Measurements from ENCODE around the gene TRAF1.
A peak's percentile ranks its signal among the peaks of the same experiment; 100 is the strongest.

The TRAF1 gene

DNA sequence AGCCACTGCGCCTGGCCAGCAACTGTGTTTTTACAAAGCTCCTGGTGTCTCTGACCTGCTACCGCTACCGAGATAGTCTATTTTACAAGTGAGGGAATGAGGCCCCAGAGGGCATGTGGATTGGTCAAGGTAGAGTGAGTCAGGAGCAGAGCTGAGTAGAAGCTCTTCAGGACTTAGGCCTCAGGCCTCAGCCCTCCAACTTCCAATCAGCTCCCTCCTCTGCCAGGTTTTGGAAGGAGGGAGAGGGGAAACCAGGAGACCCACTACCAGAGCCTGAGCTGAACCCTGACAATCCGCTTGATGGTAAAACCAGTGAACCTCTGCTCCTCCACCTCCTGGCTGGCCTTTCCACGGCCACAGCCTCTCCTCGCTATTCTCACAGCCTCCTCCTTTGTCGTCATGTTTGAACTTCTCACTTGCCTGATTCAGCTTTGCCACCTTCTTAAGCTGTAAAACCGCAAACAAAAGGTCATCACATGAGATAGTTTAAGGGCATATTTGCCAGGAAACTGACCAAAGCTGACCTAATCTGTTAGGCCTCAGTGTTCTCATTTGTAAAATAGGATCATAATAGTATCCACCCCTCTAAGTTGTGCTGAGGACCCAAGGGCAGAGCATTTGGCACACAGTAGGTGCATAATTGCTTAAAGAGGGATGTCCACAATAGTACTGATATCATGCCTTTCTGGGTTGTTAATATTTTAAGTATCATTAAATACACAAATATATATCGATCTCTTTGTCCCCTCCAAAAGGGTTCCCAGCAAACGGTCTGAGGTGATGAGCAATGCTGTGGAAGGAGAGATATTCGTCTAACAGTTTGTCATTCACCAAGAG lies 1.7 kb downstream of the TRAF1 start:
- no peak for DNase-seq (ENCODE audit: low spot score)

DNA sequence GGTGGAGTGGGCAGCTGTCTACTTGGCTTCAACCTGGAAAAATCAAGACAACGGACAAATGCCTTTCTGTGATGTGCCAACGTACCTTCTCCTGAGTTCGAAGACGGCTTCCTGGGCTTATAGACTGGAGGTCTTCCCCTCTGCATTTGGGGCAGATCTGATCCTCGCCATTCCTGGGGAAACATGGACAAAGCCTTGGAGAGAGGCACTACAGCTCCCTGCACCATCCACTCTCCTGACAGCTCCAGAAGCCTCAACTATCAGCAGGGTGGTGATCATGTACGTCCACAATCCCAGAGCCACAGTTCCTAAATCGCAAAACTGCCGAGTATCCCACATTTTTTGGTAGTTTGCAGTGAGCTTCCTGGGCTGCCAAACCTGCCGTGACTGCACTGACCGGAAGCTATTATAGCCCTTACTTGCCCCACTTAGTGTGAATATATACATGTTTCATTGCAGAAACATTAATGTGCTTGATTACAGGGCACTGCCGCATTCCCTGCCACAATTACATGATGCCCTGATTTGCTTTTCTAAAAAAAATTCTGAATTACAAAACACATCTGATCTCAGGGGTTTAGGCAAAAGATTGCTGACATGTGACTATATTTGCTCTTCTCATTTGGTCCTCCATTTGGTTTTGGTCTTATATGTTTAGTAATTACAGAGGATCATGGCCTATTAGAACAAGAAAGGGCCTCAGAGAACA lies 2.8 kb downstream of the TRAF1 start:
- no peak for DNase-seq (ENCODE audit: low spot score)

GRCh38 chr9:120922404-120923195 lies 4.0 kb downstream of the TRAF1 start:
- no peak for DNase-seq (ENCODE audit: low spot score)

DNA sequence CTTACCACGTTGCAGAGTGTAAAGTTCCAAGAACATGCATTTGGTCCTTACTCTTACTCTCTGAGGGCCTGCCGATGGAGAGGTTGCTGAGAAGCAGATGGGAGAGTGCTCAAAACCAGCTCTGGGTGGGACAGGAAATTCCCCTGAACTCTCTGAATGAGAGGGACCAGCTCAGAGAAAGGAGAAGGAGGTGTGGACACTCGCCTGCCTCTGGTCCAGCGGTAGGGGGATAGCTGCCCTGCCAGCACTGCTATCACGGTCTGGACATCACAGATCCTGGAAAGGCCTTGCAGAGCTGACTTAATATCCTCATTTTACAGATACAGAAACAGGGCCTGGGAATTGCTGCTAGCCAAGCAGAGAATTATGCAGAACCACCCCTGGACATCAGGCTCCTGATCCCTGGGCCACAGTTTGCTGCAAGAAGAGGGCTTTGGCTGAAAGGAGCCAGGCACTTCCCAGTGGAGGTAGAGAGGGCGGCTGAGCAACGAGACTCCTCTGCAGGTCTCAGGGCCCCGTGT lies 4.9 kb downstream of the TRAF1 start:
- DNase-seq (ENCODE audit: low spot score): no peak

- no peak for DNase-seq (ENCODE audit: low spot score)
Observed at GRCh38 chr9:120920806-120921178, 5.8 kb downstream of the TRAF1 start.

GRCh38 chr9:120919843-120920805 lies 6.5 kb downstream of the TRAF1 start:
- no peak for DNase-seq (ENCODE audit: low spot score)

GRCh38 chr9:120918931-120919842 lies 7.4 kb downstream of the TRAF1 start:
- no peak for DNase-seq (ENCODE audit: low spot score)

GRCh38 chr9:120917929-120918762 lies 8.4 kb downstream of the TRAF1 start:
- DNase-seq (ENCODE audit: low spot score): no peak

DNA sequence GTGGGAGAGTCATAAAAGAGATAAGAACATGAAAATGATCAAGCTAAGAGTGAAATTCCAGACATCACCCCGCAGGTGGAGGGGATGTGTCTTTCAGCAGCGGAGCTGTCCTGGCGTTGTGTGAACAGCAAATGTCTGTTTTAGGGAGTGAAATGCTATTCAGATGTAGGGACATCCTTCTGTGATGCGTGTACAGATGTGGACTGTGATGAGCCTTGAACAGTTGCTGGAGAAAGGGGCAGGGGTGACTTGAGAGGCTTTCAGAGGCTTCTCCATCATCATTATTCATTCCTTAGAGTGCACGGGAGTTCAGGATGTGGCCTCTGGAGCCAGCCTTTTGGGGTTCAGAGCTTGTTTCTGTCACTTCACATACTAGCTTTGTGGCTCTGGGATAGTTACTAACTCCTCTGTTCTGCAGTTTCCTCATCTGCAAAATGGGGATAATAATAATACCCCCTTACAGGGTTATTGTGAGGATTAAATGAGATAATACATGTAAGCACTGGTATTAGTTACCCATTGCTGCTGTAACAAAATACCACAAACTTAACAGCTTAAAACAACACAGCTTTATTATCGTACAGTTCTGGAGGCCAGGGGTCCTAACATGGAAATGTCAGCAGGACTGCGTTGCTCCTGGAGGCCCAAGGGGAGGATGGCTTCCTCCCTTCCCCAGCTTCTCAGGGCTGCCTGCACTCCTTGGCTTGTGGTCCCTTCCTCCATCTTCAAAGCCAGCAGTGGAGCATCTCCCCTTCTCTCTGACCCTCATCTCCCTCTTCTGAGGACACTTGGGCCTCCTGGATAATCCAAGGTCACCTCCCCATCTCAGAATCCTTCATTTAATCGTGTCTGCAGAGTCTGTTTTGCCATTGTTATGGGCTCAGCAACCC lies 9.4 kb downstream of the TRAF1 start:
- DNase-seq (ENCODE audit: low spot score): no peak

GRCh38 chr9:120916588-120916987 lies 10.0 kb downstream of the TRAF1 start:
- peak; percentile 75 for DNase-seq (ENCODE audit: low spot score)

- DNase-seq (ENCODE audit: low spot score): no peak
Observed at GRCh38 chr9:120915854-120916470, 10.6 kb downstream of the TRAF1 start.

DNA sequence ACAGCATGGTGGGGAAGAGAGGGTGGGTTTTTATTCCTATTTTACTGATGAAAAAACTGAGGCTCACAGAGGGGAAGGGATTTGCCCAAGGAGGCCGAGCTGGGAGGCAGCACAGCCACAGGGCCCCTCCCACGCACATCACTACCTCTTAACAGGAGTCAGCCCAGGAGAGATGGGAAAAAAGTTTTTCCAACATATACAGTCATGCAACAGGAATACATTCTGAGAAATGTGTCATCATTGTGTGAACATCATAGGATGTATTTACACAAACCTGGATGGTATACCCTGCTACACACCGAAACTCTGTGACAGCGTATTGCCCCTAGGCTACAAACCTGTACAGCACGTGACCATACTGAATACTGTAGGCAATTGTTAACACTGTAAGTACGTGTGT lies 11.6 kb downstream of the TRAF1 start:
- no peak for DNase-seq (ENCODE audit: low spot score)

GRCh38 chr9:120914396-120914795 lies 12.2 kb downstream of the TRAF1 start:
- DNase-seq (ENCODE audit: low spot score): no peak

DNA sequence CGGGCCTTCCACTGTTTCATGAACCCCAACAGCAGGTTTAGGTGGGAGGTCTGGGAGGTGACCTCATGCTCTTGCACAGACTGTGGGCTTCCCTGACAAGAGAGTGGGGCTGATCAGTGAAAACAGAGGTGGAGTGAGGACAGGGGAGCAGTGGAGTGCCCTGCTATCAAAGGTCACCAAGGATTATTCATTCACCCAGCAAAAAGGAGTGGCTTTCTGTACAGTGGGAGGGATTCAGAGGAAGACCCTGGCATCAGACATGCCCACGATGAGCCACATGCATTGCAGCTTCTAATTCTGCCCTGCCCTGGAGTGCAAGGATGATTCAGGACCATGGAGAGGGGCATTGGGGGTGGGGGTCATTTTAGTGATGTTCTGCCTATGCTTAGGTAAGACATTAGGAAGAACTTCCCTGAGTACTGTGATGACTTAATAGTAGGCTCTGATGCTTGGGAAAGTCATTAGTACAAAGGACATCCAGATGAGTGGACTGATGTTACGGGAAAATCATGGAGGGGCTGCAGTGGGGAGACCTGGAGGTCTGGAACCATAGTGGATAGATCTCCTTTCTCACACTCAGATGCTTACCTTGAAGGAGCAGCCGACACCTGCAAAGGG lies 12.8 kb downstream of the TRAF1 start:
- DNase-seq (ENCODE audit: low spot score): no peak

DNA sequence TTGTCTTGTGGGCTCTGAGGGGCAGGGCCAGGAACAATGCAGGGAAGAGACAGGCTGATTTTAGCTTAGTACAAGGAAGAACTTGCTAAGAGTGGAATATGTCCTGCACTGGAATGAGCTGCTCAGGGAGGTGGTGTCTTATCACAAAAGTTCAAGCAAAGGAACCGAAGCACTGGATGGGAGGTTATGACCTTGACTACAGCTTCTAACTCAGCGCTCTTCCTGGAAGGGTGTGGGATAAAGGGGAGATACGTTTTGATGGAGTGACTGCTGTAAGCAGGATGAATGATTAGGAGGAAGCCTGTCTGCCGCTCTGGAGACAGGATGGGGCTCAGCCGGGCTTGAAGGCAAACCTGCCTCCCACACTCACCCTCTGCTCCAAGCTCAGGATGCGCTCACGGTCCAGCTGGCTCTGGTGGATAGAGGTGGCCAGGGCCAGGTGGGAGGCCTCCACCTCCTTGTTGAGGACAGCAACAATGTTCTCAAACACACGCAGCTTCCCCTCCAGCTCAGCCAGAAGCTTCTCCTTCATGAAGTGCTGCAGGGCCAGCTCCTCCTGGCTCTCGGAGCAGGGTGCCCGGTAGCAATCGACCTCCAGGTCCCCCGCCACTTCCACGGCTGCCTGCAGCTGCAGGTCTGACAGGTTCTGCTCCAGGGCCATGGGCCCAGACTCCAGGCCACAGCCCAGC lies 13.5 kb downstream of the TRAF1 start:
- no peak for DNase-seq (ENCODE audit: low spot score)

- DNase-seq (ENCODE audit: low spot score): no peak
Observed at GRCh38 chr9:120911295-120911837, 15.2 kb downstream of the TRAF1 start.

Measured in AG20443 (cell line).